GM19463 (cell line): ENCODE data around the gene NOTCH1.

ENCODE experiments used
- ATAC-seq: cut with Tn5 transposase; IDR thresholded peaks from one replicate; pipeline ENCODE4 v1.9.1; 2021; ENCODE audit warnings: mild to moderate bottlenecking, moderate library complexity; ENCODE audit not compliant: unreplicated experiment

The NOTCH1 gene

GRCh38 chr9:136504512-136505348, 41.1 kb downstream of the NOTCH1 start:
- no peak for ATAC-seq

GRCh38 chr9:136502940-136503550, 42.8 kb downstream of the NOTCH1 start:
- ATAC-seq = no peak

GRCh38 chr9:136502196-136502595, 43.7 kb downstream of the NOTCH1 start:
- ATAC-seq = no peak

- no peak for ATAC-seq
Measured at GRCh38 chr9:136501686-136502085, 44.2 kb downstream of the NOTCH1 start.

GRCh38 chr9:136499935-136500910, 45.6 kb downstream of the NOTCH1 start:
- ATAC-seq = no peak

GRCh38 chr9:136499071-136499934, 46.5 kb downstream of the NOTCH1 start:
- no peak for ATAC-seq

- ATAC-seq = no peak
Measured at GRCh38 chr9:136497916-136498695, 47.7 kb downstream of the NOTCH1 start.

- no peak for ATAC-seq
Measured at GRCh38 chr9:136496801-136497620, 48.8 kb downstream of the NOTCH1 start.

GRCh38 chr9:136496181-136496580, 49.7 kb downstream of the NOTCH1 start:
- ATAC-seq = no peak

GRCh38 chr9:136495238-136495800, 50.5 kb downstream of the NOTCH1 start:
- ATAC-seq = no peak

- ATAC-seq = no peak
Measured at GRCh38 chr9:136494531-136495215, 51.2 kb downstream of the NOTCH1 start.

GRCh38 chr9:136494012-136494411, 51.8 kb downstream of the NOTCH1 start:
- ATAC-seq = no peak

- ATAC-seq = no peak
Measured at GRCh38 chr9:136493567-136493971, 52.3 kb downstream of the NOTCH1 start.

GRCh38 chr9:136492978-136493522, 52.8 kb downstream of the NOTCH1 start:
- ATAC-seq = no peak

- ATAC-seq = no peak
Measured at GRCh38 chr9:136489731-136490130, 56.1 kb downstream of the NOTCH1 start.

GRCh38 chr9:136488247-136489214, 57.3 kb downstream of the NOTCH1 start:
- no peak for ATAC-seq
